ENCODE measurements around the gene MICAL3. TPM values are rescaled to one million over a fixed set of nuclear protein-coding genes. Genes with fewer than 3 reads are reported as not detected.
A peak's percentile ranks its signal among the peaks of the same experiment; 100 is the strongest.

Gene MICAL3
- total RNA-seq, 3 donors from 2014 or later (not counting 1 experiment from before 2014, with no cell fraction given): 17.1 to 36.3 (median 34.3) TPM

- no peaks in the 10 kb centered on the region for H3K27me3 ChIP-seq (ENCODE audit: control insufficient read depth, insufficient read depth, low read length)
- H3K9me3 ChIP-seq (ENCODE audit: control insufficient read depth, insufficient read depth, low read length): no peaks in the 10 kb centered on the region
- no peaks in the 10 kb centered on the region for H3K36me3 Mint-ChIP-seq
- peak overlapping the region; percentile 50 to 64 for H3K27ac Mint-ChIP-seq
- intact Hi-C loops (cut with micrococcal nuclease): no loop called here
- WGBS (ENCODE audit: insufficient coverage): 94% methylated on average over 2 of the region's 4 CpGs
- no peaks in the 10 kb centered on the region for H3K27me3 Mint-ChIP-seq (ENCODE audit: low read depth in 2 of 2)
- H3K4me1 ChIP-seq (ENCODE audit: control insufficient read depth, insufficient read depth, low read length): peaks cover 12% of the 10 kb centered on the region
- H3K9me3 Mint-ChIP-seq: no peaks in the 10 kb centered on the region
- peaks cover 36% of the 10 kb centered on the region in 2 donors for H3K4me1 Mint-ChIP-seq
- no peak overlapping the region for H3K4me3 ChIP-seq (ENCODE audit: low read length)
- no peaks in the 10 kb centered on the region for H3K36me3 ChIP-seq (ENCODE audit: control insufficient read depth, insufficient read depth, low read length)
- no peak for ATAC-seq
- no peak for TF ChIP-seq CTCF (IDR thresholded peaks at IDR 0.05)
- no peak overlapping the region for H3K27ac ChIP-seq (ENCODE audit: low read length)
- no peak overlapping the region for H3K4me3 Mint-ChIP-seq
- DNase-seq: no peak
These were observed 263.2 kb downstream of the MICAL3 start for GRCh38 chr22:17761138-17761488.

- no peak overlapping the region for H3K4me3 ChIP-seq (ENCODE audit: low read length)
- H3K27me3 Mint-ChIP-seq (ENCODE audit: low read depth in 2 of 2): no peaks in the 10 kb centered on the region
- TF ChIP-seq CTCF (IDR thresholded peaks at IDR 0.05): peak; percentile 14
- no peaks in the 10 kb centered on the region for H3K9me3 Mint-ChIP-seq
- DNase-seq (peak in 1 of 2 donors; percentile 65), ATAC-seq (peak; percentile 60 to 67 (median 61))
- no peak overlapping the region for H3K27ac ChIP-seq (ENCODE audit: low read length)
- H3K4me1 ChIP-seq (ENCODE audit: control insufficient read depth, insufficient read depth, low read length): peaks cover 11% of the 10 kb centered on the region
- H3K9me3 ChIP-seq (ENCODE audit: control insufficient read depth, insufficient read depth, low read length): no peaks in the 10 kb centered on the region
- H3K4me1 Mint-ChIP-seq: peaks cover 20 to 28% of the 10 kb centered on the region in 2 donors
- peak overlapping the region; percentile 36 to 69 for H3K27ac Mint-ChIP-seq
- H3K36me3 ChIP-seq (ENCODE audit: control insufficient read depth, insufficient read depth, low read length): no peaks in the 10 kb centered on the region
- 88% methylated on average over 14 of the region's 14 CpGs for WGBS (ENCODE audit: insufficient coverage)
- H3K27me3 ChIP-seq (ENCODE audit: control insufficient read depth, insufficient read depth, low read length): no peaks in the 10 kb centered on the region
- no peaks in the 10 kb centered on the region for H3K36me3 Mint-ChIP-seq
- H3K4me3 Mint-ChIP-seq: no peak overlapping the region
- intact Hi-C loops (cut with micrococcal nuclease): loop anchor here (1.0 kb wide), 1 partner anchor 31 kb away; no protein-coding TSS in a partner anchor
These were observed 270.0 kb downstream of the MICAL3 start for GRCh38 chr22:17754233-17754925.

- ATAC-seq (no peak), DNase-seq (no peak)
- H3K27ac Mint-ChIP-seq: peak overlapping the region in 1 of 2 donors; percentile 29
- intact Hi-C loops (cut with micrococcal nuclease): no loop called here
- H3K36me3 Mint-ChIP-seq: no peaks in the 10 kb centered on the region
- Histone ChIP-seq H3K4me3 (ENCODE audit: low read length) (no peak overlapping the region), H3K9me3 (ENCODE audit: control insufficient read depth, insufficient read depth, low read length) (no peaks in the 10 kb centered on the region), H3K27me3 (ENCODE audit: control insufficient read depth, insufficient read depth, low read length) (no peaks in the 10 kb centered on the region), H3K27ac (ENCODE audit: low read length) (no peak overlapping the region), H3K36me3 (ENCODE audit: control insufficient read depth, insufficient read depth, low read length) (no peaks in the 10 kb centered on the region), H3K4me1 (ENCODE audit: control insufficient read depth, insufficient read depth, low read length) (peaks cover 11% of the 10 kb centered on the region)
- TF ChIP-seq CTCF (IDR thresholded peaks at IDR 0.05): no peak
- H3K9me3 Mint-ChIP-seq: no peaks in the 10 kb centered on the region
- no peaks in the 10 kb centered on the region for H3K27me3 Mint-ChIP-seq (ENCODE audit: low read depth in 2 of 2)
- H3K4me3 Mint-ChIP-seq: no peak overlapping the region
- WGBS (ENCODE audit: insufficient coverage): 84% methylated on average over 13 of the region's 13 CpGs
- peaks cover 18 to 26% of the 10 kb centered on the region in 2 donors for H3K4me1 Mint-ChIP-seq
These were observed 270.9 kb downstream of the MICAL3 start for GRCh38 chr22:17753401-17753989.

All from natural killer cell (primary cell).